ENCODE results near the gene ADGRD1. TPM values are rescaled to one million over a fixed set of nuclear protein-coding genes. Genes with fewer than 3 reads are reported as not detected.

The ADGRD1 gene
- total RNA-seq, 4 donors from 2014 or later = 28.2 to 52.4 (median 41.8) TPM

DNA sequence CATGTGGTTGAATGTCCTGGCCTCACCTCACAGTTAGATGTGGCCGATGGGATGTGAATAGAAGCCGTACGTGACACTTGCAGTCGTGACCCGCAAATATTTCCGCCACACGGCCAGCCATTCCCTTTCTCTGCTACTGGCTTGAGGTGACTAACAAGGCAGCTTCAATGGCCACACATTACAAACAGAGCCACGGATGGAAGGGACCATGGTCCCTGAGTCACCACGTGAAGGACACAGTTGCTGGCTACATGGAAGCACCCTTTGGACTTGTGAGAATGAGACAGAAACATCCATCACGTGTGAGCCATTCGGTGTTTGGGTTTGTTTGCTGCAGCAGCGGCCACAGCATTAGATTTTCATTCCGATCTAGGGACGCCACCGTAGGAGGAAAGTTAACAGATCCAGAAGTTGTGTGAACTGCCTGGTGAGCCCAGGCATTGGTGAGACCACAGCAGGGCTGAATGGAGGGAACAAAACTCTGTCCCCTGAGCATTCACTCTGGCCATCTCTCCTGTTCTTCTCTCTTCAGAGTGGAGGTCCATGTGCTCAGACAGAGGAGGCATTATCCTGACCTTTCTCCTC lies 33.5 kb upstream of the ADGRD1 start:
- 85% methylated on average over 15 of the region's 15 CpGs for WGBS
- intact Hi-C loops (cut with DNase I) = no loop called here
- DNase-seq (ENCODE audit: extremely low spot score) = no peak
- Histone ChIP-seq H3K4me3 (no peak overlapping the region), H3K27ac (replicated peaks in 1 of 4) (peak overlapping the region; percentile 13 to 52 (median 37)), H3K27me3 (peaks cover 0 to 19% (median 0%) of the 10 kb centered on the region in 4 donors), H3K36me3 (no peaks in the 10 kb centered on the region), H3K4me1 (peaks cover 0 to 23% (median 18%) of the 10 kb centered on the region in 4 donors), H3K9me3 (peaks cover 0 to 5% (median 0%) of the 10 kb centered on the region in 4 donors)
- TF ChIP-seq POLR2AphosphoS5 (IDR thresholded peaks at IDR 0.05) (no peak), EP300 (IDR thresholded peaks at IDR 0.05) (no peak), POLR2A (IDR thresholded peaks at IDR 0.05; ENCODE audit: low read depth) (no peak)
- TF ChIP-seq, protein P1, sequence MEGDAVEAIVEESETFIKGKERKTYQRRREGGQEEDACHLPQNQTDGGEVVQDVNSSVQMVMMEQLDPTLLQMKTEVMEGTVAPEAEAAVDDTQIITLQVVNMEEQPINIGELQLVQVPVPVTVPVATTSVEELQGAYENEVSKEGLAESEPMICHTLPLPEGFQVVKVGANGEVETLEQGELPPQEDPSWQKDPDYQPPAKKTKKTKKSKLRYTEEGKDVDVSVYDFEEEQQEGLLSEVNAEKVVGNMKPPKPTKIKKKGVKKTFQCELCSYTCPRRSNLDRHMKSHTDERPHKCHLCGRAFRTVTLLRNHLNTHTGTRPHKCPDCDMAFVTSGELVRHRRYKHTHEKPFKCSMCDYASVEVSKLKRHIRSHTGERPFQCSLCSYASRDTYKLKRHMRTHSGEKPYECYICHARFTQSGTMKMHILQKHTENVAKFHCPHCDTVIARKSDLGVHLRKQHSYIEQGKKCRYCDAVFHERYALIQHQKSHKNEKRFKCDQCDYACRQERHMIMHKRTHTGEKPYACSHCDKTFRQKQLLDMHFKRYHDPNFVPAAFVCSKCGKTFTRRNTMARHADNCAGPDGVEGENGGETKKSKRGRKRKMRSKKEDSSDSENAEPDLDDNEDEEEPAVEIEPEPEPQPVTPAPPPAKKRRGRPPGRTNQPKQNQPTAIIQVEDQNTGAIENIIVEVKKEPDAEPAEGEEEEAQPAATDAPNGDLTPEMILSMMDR (IDR thresholded peaks at IDR 0.05) = no peak

DNA sequence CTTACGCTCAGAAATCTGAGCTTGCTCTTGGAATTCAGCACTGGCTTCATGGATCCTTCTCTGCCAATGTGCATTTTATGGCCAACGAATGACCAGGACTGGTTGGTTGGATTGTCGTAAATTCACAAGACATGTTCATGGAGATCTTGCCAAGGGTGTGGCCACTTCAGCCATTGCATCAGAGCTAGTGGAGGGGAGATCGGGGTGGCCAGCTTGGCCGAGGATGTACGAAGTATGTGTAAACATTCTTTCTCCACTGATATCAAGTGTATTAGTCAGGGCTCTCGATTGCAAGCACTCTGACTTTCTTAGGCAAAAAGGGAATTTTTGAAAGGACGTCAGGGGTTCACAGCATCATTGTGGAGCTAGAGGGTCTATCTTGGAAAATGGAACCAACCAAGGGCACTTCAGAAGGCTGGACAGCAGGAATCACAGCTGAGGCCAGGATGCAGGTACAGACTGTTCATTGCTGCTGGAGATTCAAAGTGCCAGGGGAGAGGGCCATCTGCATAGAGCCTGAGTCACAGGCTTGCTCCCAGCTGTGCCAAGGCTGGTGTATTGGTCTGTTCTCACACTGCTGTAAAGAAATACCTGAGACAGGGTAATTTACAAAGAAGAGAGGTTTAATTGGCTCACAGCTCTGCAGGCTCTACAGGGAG lies 32.9 kb upstream of the ADGRD1 start:
- TF ChIP-seq, protein P1 (IDR thresholded peaks at IDR 0.05) = no peak
- TF ChIP-seq POLR2A (IDR thresholded peaks at IDR 0.05; ENCODE audit: low read depth) = no peak
- peak; percentile 55 to 66 for TF ChIP-seq POLR2AphosphoS5 (IDR thresholded peaks at IDR 0.05)
- intact Hi-C loops (cut with DNase I) = no loop called here
- no peaks in the 10 kb centered on the region for H3K36me3 ChIP-seq
- no peak for DNase-seq (ENCODE audit: extremely low spot score)
- H3K27me3 ChIP-seq = peaks cover 0 to 14% (median 0%) of the 10 kb centered on the region in 4 donors
- WGBS = 61% methylated on average over 8 of the region's 8 CpGs
- peaks cover 0 to 25% (median 22%) of the 10 kb centered on the region in 4 donors for H3K4me1 ChIP-seq
- H3K27ac ChIP-seq (replicated peaks in 1 of 4) = peak overlapping the region; percentile 34 to 72 (median 65)
- peaks cover 0 to 5% (median 0%) of the 10 kb centered on the region in 4 donors for H3K9me3 ChIP-seq
- H3K4me3 ChIP-seq = no peak overlapping the region

DNA sequence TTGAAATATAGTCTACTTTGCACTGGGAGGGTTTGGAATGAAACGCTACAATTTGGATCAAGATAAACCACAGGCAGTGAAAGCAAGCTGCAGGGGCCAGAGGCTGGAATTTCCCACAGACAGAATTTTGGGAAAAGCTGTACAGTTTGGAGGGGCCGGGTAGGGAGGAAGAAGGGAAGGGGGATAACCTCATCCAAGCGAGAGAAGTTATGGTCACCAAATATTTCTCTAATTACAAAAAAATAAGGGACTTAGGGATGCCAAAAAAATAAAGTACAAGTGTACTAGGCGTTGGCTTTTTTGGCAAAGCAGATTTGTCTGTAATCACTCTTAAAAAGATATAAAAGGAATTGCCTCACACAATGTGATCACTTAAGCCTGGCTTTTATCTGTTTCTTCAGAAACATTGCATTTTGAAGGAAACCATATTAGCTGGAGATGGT lies 31.2 kb upstream of the ADGRD1 start:
- Histone ChIP-seq H3K4me1 (peaks cover 0 to 16% (median 12%) of the 10 kb centered on the region in 4 donors), H3K36me3 (no peaks in the 10 kb centered on the region), H3K9me3 (peaks cover 0 to 5% (median 0%) of the 10 kb centered on the region in 4 donors), H3K27me3 (peaks cover 0 to 7% (median 0%) of the 10 kb centered on the region in 4 donors), H3K27ac (replicated peaks in 1 of 4) (peak overlapping the region in 3 of 4 donors; percentile 30 to 72 (median 54)), H3K4me3 (no peak overlapping the region)
- no peak for DNase-seq (ENCODE audit: extremely low spot score)
- WGBS = 49% methylated on average over 4 of the region's 4 CpGs
- intact Hi-C loops (cut with DNase I) = no loop called here
- TF ChIP-seq EP300 (IDR thresholded peaks at IDR 0.05) (no peak), POLR2A (IDR thresholded peaks at IDR 0.05; ENCODE audit: low read depth) (no peak), POLR2AphosphoS5 (IDR thresholded peaks at IDR 0.05) (no peak)
- TF ChIP-seq, protein P1 (IDR thresholded peaks at IDR 0.05) = no peak

DNA sequence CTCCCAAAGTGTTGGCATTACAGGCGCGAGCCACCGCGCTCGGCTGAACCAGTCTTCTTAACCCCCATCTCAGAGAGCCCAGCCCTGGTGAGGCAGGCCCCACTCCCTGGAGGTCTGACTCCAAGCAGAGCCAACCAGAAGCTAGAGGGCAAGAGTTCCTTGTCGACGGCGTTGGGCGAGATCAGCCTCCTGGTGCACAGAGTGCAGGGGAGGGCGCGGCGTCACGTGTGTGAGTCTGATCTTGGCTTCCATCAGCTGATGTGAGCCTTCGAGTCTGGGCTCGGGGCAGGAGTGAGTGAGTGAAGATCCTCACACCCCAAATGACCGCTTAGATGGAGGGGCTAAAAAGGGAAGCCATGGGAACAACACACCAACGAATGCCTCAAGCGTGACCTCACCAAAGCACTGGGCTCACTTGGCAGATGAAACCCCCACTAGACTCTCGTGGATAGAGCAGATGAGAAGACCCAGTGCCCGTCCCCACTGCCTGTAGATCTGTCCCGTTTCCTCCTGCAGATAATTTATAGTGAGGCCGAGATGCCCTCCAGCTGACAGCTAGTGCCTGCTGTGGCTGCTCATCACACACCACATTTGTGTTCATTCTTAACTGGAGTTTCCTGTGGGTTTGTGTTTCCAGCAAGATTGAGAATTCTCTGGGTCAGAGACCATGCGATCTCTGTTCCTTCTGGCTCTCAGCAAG lies 28.6 kb upstream of the ADGRD1 start:
- Histone ChIP-seq H3K27ac (replicated peaks in 1 of 4) (peak overlapping the region; percentile 11 to 60 (median 40)), H3K27me3 (peaks cover 0 to 4% (median 2%) of the 10 kb centered on the region in 4 donors), H3K4me1 (peaks cover 0 to 16% (median 12%) of the 10 kb centered on the region in 4 donors), H3K36me3 (no peaks in the 10 kb centered on the region), H3K9me3 (peaks cover 0 to 5% (median 0%) of the 10 kb centered on the region in 4 donors), H3K4me3 (no peak overlapping the region)
- TF ChIP-seq POLR2A (IDR thresholded peaks at IDR 0.05; ENCODE audit: low read depth) (no peak), EP300 (IDR thresholded peaks at IDR 0.05) (no peak)
- TF ChIP-seq, protein P1 (IDR thresholded peaks at IDR 0.05) = no peak
- intact Hi-C loops (cut with DNase I) = no loop called here
- 79% methylated on average over 16 of the region's 23 CpGs for WGBS
- DNase-seq (ENCODE audit: extremely low spot score) = no peak

Measured in esophagus muscularis mucosa (tissue), 4 donors.